GM13976 (cell line): ENCODE results near the gene NDST3.

ENCODE experiments used
- DNase-seq: peaks from one replicate; pipeline ENCODE4 v3.0.0; 2012; ENCODE audit warnings: low spot score
- in situ Hi-C: fragments of 300-500 bp; cut with MboI; formaldehyde crosslinking; loops from one replicate; pipeline ENCODE4 v1.12.0; 2022; ENCODE audit warnings: low sequenced_read_pairs, mixed read lengths, inconsistent platforms; ENCODE audit not compliant: unreplicated experiment
- TF ChIP-seq, protein P1 (sequence below): IDR thresholded peaks from 2 replicates; pipeline ENCODE4 v1.5.1; 2012; ENCODE audit warnings: borderline replicate concordance, mild to moderate bottlenecking; ENCODE audit not compliant: insufficient read depth; ENCODE audit errors: extremely low read depth, missing control alignments, control extremely low read depth

NDST3 gene

DNA sequence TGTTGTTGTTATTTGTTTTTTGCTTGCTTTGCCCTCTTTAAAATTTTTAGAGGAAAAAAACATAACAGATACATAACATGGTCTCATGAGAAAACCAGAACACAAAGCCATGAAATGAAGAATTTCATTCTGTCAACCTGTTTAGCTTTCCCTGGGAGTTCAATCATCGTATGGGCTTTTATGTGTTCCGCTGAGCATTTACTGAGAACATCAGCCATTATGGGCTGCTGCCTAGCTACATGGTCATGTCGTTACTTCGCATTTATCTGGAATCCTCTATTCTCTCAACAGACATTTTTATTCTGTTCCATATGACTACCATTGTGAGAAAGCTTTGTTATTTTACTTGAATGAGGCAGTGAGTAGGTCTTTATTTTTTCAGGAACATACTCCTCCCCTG is 51.4 kb downstream of the NDST3 start:
- in situ Hi-C loops = no loop called here

DNA sequence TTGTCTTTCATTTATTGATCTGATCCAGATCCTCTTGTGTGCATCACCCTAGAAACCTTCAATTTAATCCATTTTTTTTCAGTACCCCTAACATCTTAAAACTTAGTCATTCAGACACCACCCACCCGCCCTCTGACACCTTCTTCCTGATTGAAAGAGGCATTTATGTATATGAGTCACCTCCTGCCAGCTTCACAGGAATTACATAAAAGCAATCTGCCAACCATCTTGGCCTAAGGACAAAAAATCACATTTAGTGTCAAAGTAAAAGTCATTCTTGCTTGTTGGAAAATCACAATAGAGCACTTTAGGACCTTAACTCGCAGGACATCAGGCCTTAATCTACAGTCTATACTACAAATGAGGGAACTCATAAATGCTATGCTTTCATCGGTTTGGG is 52.1 kb downstream of the NDST3 start:
- TF ChIP-seq, protein P1, sequence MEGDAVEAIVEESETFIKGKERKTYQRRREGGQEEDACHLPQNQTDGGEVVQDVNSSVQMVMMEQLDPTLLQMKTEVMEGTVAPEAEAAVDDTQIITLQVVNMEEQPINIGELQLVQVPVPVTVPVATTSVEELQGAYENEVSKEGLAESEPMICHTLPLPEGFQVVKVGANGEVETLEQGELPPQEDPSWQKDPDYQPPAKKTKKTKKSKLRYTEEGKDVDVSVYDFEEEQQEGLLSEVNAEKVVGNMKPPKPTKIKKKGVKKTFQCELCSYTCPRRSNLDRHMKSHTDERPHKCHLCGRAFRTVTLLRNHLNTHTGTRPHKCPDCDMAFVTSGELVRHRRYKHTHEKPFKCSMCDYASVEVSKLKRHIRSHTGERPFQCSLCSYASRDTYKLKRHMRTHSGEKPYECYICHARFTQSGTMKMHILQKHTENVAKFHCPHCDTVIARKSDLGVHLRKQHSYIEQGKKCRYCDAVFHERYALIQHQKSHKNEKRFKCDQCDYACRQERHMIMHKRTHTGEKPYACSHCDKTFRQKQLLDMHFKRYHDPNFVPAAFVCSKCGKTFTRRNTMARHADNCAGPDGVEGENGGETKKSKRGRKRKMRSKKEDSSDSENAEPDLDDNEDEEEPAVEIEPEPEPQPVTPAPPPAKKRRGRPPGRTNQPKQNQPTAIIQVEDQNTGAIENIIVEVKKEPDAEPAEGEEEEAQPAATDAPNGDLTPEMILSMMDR = no peak
- no peak for DNase-seq
- in situ Hi-C loops = no loop called here

More for the DNA sequence above, 51.4 kb downstream of the NDST3 start:
- no peak for DNase-seq
- TF ChIP-seq, protein P1 = no peak

DNA sequence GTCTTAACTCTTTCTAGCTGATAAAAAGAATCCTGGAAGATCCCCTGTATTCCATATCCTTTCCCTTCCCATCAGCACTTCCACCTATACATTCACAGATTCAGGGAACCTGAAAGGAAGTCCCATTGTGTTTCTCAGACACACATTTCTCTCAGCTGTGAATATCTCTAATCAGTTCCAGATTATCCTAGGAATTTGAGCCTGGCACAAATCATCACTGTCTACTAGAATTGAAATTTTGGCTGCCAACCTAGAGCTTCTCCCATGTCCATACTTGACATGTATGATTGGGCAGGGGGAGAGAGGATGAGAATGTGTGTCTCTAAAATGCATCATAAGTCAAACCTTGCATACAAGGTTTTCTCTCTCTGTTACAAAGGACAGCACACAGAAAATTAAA is 53.1 kb downstream of the NDST3 start:
- no peak for DNase-seq
- TF ChIP-seq, protein P1 = no peak
- in situ Hi-C loops = no loop called here

DNA sequence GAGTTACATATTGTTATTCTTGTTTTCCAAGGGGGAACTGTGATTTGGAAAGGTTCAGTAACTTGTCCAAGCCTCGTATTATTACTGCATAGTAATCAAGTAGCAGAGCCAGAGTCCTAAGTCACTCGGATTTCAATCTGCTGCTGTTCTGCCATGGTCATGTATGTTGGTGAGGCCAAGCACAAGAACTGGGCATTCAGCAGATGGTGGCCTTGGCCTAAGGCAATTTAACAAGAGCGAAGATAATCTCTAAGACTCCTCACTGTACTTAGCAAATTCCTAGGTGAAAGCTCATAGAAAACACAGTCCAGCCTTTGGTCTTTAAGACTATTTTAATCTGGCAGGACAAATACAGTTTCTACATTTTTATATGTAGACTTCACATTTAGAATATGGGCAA is 64.8 kb downstream of the NDST3 start:
- in situ Hi-C loops = no loop called here

DNA sequence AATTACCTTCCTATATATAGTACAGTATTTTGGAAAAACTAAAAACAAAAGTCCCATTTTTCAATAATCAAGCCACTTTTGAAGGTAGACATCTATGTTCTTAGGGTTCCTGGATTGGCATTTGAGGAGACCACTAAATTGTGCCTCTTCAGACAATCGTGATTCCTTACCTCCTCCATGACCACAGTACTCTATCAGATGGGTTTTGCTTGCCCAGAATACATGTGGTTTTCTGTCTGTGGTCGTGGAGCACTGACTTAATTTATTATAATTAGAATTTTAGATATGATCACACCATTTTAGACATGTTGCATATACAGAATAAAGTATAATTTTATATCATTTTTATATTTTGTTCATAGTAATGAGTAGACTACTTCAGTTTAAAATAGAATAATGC is 67.9 kb downstream of the NDST3 start:
- in situ Hi-C loops = no loop called here
- DNase-seq = no peak
- TF ChIP-seq, protein P1 = no peak

More for the DNA sequence above, 64.8 kb downstream of the NDST3 start:
- TF ChIP-seq, protein P1 = no peak
- DNase-seq = no peak

DNA sequence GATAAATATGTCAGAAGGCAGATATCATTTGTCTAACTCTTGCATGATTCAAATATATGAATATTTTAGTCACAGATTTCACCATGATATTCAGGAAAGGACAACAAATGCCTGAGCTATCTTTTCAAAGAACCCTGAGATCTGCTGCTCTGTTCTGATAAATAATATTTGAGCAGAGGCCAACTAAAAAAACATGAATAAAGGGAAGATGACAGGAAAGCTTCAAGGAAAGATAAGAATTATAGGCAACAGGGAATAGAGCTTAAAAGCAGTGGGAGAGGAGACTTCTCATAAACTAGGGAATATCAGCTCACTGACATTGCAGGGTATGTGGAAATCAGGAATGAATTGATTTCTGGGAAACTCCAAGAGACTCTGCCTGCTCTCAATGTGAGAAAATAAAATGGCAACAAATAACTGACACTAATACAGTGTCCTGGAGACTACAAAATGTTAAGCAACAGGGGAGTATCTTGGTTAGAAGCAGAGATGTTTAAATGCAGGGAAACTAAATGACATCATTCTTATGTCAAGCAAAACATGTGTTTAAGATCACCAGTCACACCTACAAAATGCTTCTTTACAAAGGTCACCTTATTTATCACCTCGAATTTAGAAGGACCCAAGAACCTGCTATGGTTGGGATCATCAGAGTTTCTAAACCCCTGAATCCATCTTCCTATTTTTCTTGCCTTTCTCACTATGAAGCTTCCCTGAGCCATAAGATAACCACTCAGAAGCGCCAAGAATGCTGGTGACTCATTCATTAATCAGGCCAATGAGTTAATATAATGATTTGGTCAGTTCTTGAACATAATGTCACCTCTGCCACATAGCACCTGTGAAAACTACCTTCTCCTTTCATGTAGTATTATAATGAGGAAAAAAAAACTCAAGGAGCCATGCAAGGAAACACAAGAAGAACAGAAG is 78.1 kb downstream of the NDST3 start:
- in situ Hi-C loops = no loop called here
- TF ChIP-seq, protein P1 = no peak
- no peak for DNase-seq

DNA sequence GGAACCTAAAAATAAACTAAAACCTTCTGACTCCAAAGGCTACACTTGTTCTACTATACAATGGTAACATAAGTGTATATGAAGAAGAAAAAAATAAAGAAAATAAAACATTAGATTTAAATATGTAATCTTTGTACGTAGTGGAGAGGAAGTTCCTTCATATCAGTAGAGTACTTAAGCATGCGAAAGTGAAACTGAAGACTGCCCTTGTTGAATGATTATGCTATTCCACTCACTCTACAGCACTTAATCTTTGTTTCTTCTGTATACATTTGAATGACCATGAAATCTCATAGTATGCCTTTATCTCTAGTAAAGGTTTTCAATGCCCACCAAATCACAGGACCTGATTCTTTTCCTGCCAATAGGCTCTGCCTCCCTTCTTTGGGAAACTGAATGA is 78.9 kb downstream of the NDST3 start:
- DNase-seq = peak; percentile 5
- TF ChIP-seq, protein P1 = no peak
- in situ Hi-C loops = no loop called here
